Common myeloid progenitor, CD34-positive (primary cell): ENCODE data around the gene TFR2.

Source experiments
- CTCF ChIA-PET: fragments of 350-600 bp; sonication (Branson Sonifier 250); formaldehyde crosslinking; loops from one replicate; lab custom pipeline; 2021; ENCODE audit warnings: antibody characterized with exemption; lab: Charles Lee
- POLR2A ChIA-PET: fragments of 350-600 bp; sonication (Branson Sonifier 250); formaldehyde crosslinking; loops from one replicate; lab custom pipeline; 2021; ENCODE audit warnings: antibody characterized with exemption; lab: Charles Lee
- DNase-seq, 3 donors: peaks; one replicate each; pipeline versions ENCODE4 v3.0.0 to v3.0.0-alpha.2; 2013
- H3K27ac ChIP-seq, 2 experiments: 1 replicate in 1 of 2; 2 replicates in 1 of 2; pipeline ENCODE4 v1.7.0; 2013; ENCODE audit warnings: inconsistent platforms in 2 of 2, low read length in 2 of 2, mild to moderate bottlenecking in 2 of 2, low read depth in 1 of 2, moderate library complexity in 1 of 2; ENCODE audit not compliant: severe bottlenecking in 2 of 2, insufficient read depth in 1 of 2, poor library complexity in 1 of 2
- H3K27me3 ChIP-seq, 5 experiments: replicated peaks in 2 of 5; 1 replicate in 3 of 5; 2 replicates in 2 of 5; pipeline versions ENCODE4 v1.6.1 to v1.7.0; 2013; ENCODE audit warnings: low read length in 4 of 5, mild to moderate bottlenecking in 2 of 5, moderate library complexity in 2 of 5, inconsistent platforms in 1 of 5; ENCODE audit not compliant: insufficient read depth in 5 of 5, control insufficient read depth in 4 of 5
- H3K36me3 ChIP-seq, 4 experiments: 1 replicate in 2 of 4; 2 replicates in 2 of 4; pipeline versions ENCODE4 v1.6.1 to v1.7.0; 2013; ENCODE audit warnings: low read length in 3 of 4, control low read depth in 1 of 4, mild to moderate bottlenecking in 1 of 4; ENCODE audit not compliant: control insufficient read depth in 4 of 4, insufficient read depth in 4 of 4
- H3K4me1 ChIP-seq, 4 experiments: 1 replicate in 3 of 4; 2 replicates in 1 of 4; pipeline versions ENCODE4 v1.6.1 to v1.7.1; 2013; ENCODE audit warnings: low read length in 3 of 4, mild to moderate bottlenecking in 3 of 4, control low read depth in 1 of 4, inconsistent platforms in 1 of 4, moderate library complexity in 1 of 4; ENCODE audit not compliant: control insufficient read depth in 4 of 4, insufficient read depth in 4 of 4; ENCODE audit errors: control extremely low read depth in 1 of 4
- H3K4me3 ChIP-seq, 7 experiments: 1 replicate in 4 of 7; 2 replicates in 3 of 7; pipeline versions ENCODE4 v1.5.1 to v1.7.0; 2013; ENCODE audit warnings: mild to moderate bottlenecking in 7 of 7, low read length in 6 of 7, moderate library complexity in 6 of 7, inconsistent platforms in 2 of 7, low read depth in 2 of 7, control low read depth in 1 of 7; ENCODE audit not compliant: insufficient read depth in 4 of 7, control insufficient read depth in 1 of 7; ENCODE audit errors: extremely low read depth in 1 of 7
- H3K9me3 ChIP-seq, 5 experiments: 1 replicate in 4 of 5; 2 replicates in 1 of 5; pipeline versions ENCODE4 v1.6.1 to v1.7.1; 2013; ENCODE audit warnings: low read length in 4 of 5, mild to moderate bottlenecking in 2 of 5, inconsistent platforms in 1 of 5, low read depth in 1 of 5, moderate library complexity in 1 of 5; ENCODE audit not compliant: control insufficient read depth in 4 of 5, insufficient read depth in 2 of 5; ENCODE audit errors: control extremely low read depth in 1 of 5
- WGBS: methylation state at CpG from one replicate; pipeline ENCODE4 v1.1.5; 2013; ENCODE audit not compliant: insufficient coverage; 5-methylcytosine and 5-hydroxymethylcytosine counted together

Gene TFR2

GRCh38 chr7:100585511-100586265 lies 55.7 kb downstream of the TFR2 start, which contains the start of gene LRCH4:
Gene LRCH4 (minus strand): TSS chr7:100586129. CDS start chr7:100586100, 29 bp downstream.
- DNase-seq, result no peak
- Histone ChIP-seq H3K9me3 (no peaks in the 10 kb centered on the region), H3K4me1 (peaks cover 6 to 65% (median 52%) of the 10 kb centered on the region in 4 experiments), H3K27ac (peak within 1 kb of the TSS; percentile 78 to 94), H3K27me3 (peaks cover 0 to 4% (median 0%) of the 10 kb centered on the region in 5 experiments), H3K36me3 (peaks cover 6 to 22% (median 16%) of the 10 kb centered on the region in 4 experiments), H3K4me3 (peak within 1 kb of the TSS; percentile 94 to 96 (median 95))
- CTCF ChIA-PET, result interaction anchor here (1.0 to 12.6 kb wide), 19 partner anchors 9 to 130 kb away, joined by 3 to 242 read pairs (median 4); partner anchors contain the start of gene PCOLCE
- POLR2A ChIA-PET, result interaction anchor here (0.8 to 3.8 kb wide), 8 partner anchors 8 to 157 kb away, joined by 3 to 34 read pairs (median 4); partner anchors contain the start of genes MEPCE, POP7 and ZCWPW1
- under 1% methylated on average over 58 of the region's 61 CpGs for WGBS

- 2% methylated on average over 13 of the region's 20 CpGs for WGBS
- H3K27ac ChIP-seq, result peak overlapping the region; percentile 78 to 94
- no peaks in the 10 kb centered on the region for H3K27me3 ChIP-seq
- POLR2A ChIA-PET, result interaction anchor here (0.6 to 3.8 kb wide), 6 partner anchors 14 to 156 kb away, joined by 3 to 34 read pairs (median 6); partner anchors contain the start of genes MEPCE and ZCWPW1
- CTCF ChIA-PET, result interaction anchor here (0.7 to 12.6 kb wide), 14 partner anchors 10 to 130 kb away, joined by 3 to 242 read pairs (median 4); partner anchors contain the start of genes MOSPD3 and PCOLCE
- DNase-seq, result no peak
- peak overlapping the region; percentile 94 to 96 (median 95) for H3K4me3 ChIP-seq
- H3K36me3 ChIP-seq, result peaks cover 7 to 30% (median 23%) of the 10 kb centered on the region in 4 experiments
- peaks cover 6 to 59% (median 49%) of the 10 kb centered on the region in 4 experiments for H3K4me1 ChIP-seq
- H3K9me3 ChIP-seq, result no peaks in the 10 kb centered on the region
Observed at GRCh38 chr7:100584683-100585510, 56.5 kb downstream of the TFR2 start.

- peak in 2 of 3 donors; percentile 40 to 85 for DNase-seq
- H3K27me3 ChIP-seq, result no peaks in the 10 kb centered on the region
- peak overlapping the region; percentile 94 to 96 (median 95) for H3K4me3 ChIP-seq
- H3K36me3 ChIP-seq, result peaks cover 7 to 35% (median 28%) of the 10 kb centered on the region in 4 experiments
- H3K27ac ChIP-seq, result peak overlapping the region; percentile 78 to 94
- peaks cover 6 to 52% (median 47%) of the 10 kb centered on the region in 4 experiments for H3K4me1 ChIP-seq
- 0% methylated on average over 6 of the region's 15 CpGs for WGBS
- CTCF ChIA-PET, result interaction anchor here (0.7 to 12.6 kb wide), 13 partner anchors 10 to 130 kb away, joined by 3 to 242 read pairs (median 4); partner anchors contain the start of genes MOSPD3 and PCOLCE
- H3K9me3 ChIP-seq, result no peaks in the 10 kb centered on the region
- POLR2A ChIA-PET, result interaction anchor here (0.6 to 3.8 kb wide), 6 partner anchors 14 to 155 kb away, joined by 3 to 34 read pairs (median 5); partner anchors contain the start of genes MEPCE, POP7 and ZCWPW1
Observed at GRCh38 chr7:100584054-100584682, 57.2 kb downstream of the TFR2 start.

- H3K36me3 ChIP-seq, result peaks cover 7 to 42% (median 35%) of the 10 kb centered on the region in 4 experiments
- ChIA-PET CTCF (interaction anchor here (1.0 to 12.6 kb wide), 5 partner anchors 20 to 129 kb away, joined by 4 to 242 read pairs (median 4); partner anchors contain the start of gene MOSPD3), POLR2A (interaction anchor here (0.9 to 3.8 kb wide), 3 partner anchors 13 to 154 kb away, joined by 3 to 34 read pairs (median 7); partner anchors contain the start of genes MEPCE, POP7 and ZCWPW1)
- H3K27ac ChIP-seq, result peak overlapping the region; percentile 78 to 94
- H3K9me3 ChIP-seq, result no peaks in the 10 kb centered on the region
- WGBS, result 0% methylated on average over 17 of the region's 23 CpGs
- no peaks in the 10 kb centered on the region for H3K27me3 ChIP-seq
- H3K4me1 ChIP-seq, result peaks cover 6 to 52% (median 47%) of the 10 kb centered on the region in 4 experiments
- peak overlapping the region; percentile 22 to 96 (median 95) for H3K4me3 ChIP-seq
- peak; percentile 67 to 87 (median 84) for DNase-seq
Observed at GRCh38 chr7:100583132-100584053, 58.0 kb downstream of the TFR2 start.

- no peak for DNase-seq
- peak overlapping the region; percentile 78 to 94 for H3K27ac ChIP-seq
- peak overlapping the region in 6 of 7 experiments; percentile 64 to 96 (median 95) for H3K4me3 ChIP-seq
- H3K9me3 ChIP-seq, result no peaks in the 10 kb centered on the region
- peaks cover 6 to 52% (median 46%) of the 10 kb centered on the region in 4 experiments for H3K4me1 ChIP-seq
- POLR2A ChIA-PET, result interaction anchor here (2.2 to 3.8 kb wide), 2 partner anchors 12 to 154 kb away, joined by 7 to 34 read pairs; partner anchors contain the start of genes MEPCE and ZCWPW1
- CTCF ChIA-PET, result interaction anchor here (1.8 to 12.6 kb wide), 2 partner anchors 10 to 19 kb away, joined by 11 to 242 read pairs; partner anchors contain the start of gene SAP25
- peaks cover 7 to 49% (median 41%) of the 10 kb centered on the region in 4 experiments for H3K36me3 ChIP-seq
- 49% methylated on average over 10 of the region's 11 CpGs for whole genome bisulfite sequencing
- H3K27me3 ChIP-seq, result no peaks in the 10 kb centered on the region
Observed at GRCh38 chr7:100582650-100583049, 58.7 kb downstream of the TFR2 start.
